ENCODE data around the gene GPC3. TPM values are rescaled to one million over a fixed set of nuclear protein-coding genes. Genes with fewer than 3 reads are reported as not detected.

GPC3 gene
- total RNA-seq, 1 donor from 2014 or later, result not detected

DNA sequence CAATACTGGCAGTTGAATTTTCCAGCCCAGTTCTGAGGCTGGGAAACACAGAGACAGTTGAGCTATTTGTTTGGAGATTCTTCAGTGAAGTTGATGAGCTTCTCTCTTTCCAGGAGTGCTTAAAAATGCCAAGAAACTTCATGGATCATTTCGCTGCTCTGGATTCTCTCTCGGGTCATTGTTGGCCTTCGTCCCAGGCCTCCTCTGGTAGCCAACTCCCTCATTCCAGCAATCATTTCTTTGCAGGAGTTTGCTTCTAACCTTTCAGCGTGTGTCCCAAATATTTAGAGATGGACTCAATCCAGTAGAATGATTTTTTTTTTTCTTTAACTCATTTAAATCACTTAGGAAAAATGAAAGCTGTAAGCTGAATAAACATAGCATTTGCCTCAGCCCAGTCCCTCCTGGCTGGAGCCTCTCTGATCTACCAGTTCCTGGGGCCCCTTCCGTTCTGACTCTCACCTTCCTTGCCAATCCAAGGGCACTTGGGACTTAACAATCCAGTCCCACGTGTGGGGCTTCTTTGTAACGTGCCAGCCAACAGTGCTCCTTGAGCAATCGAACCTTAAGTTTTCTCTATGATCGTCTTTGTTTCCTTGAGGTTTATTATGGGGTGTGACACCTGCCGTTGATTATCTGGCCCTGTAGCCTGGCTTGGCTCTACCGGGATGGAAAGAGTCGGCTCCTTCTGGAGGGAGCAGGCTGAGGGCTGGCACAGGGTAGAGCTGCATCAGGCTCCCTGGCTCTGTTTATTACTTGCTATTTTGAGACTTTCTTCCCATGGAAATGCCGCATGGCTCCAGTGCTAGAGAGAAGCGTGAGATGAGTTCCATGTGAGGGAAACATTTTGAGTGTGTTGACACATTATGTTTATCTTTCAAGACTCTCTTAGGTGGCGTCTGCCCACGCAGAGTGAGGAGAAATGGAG lies 489.7 kb downstream of the GPC3 start:
- Mint-ChIP-seq H3K4me1 (no peaks in the 10 kb centered on the region), H3K27ac (no peak overlapping the region), H3K36me3 (ENCODE audit: low read depth) (no peaks in the 10 kb centered on the region), H3K4me3 (no peak overlapping the region), H3K9me3 (no peaks in the 10 kb centered on the region), H3K27me3 (no peaks in the 10 kb centered on the region)
- TF ChIP-seq CTCF (IDR thresholded peaks at IDR 0.05), result no peak
- ChIA-PET POLR2A (no interaction called here), CTCF (no interaction called here)
- no peak for ATAC-seq (ENCODE audit: low read depth)
- no peak for DNase-seq
- intact Hi-C loops (cut with micrococcal nuclease), result no loop called here

GRCh38 chrX:133493366-133493765 lies 492.0 kb downstream of the GPC3 start:
- H3K36me3 Mint-ChIP-seq (ENCODE audit: low read depth), result no peaks in the 10 kb centered on the region
- H3K4me1 Mint-ChIP-seq, result no peaks in the 10 kb centered on the region
- DNase-seq, result no peak
- CTCF ChIA-PET, result no interaction called here
- H3K27ac Mint-ChIP-seq, result no peak overlapping the region
- no peak for TF ChIP-seq CTCF (IDR thresholded peaks at IDR 0.05)
- ATAC-seq (ENCODE audit: low read depth), result no peak
- intact Hi-C loops (cut with micrococcal nuclease), result no loop called here
- POLR2A ChIA-PET, result no interaction called here
- H3K4me3 Mint-ChIP-seq, result no peak overlapping the region
- H3K27me3 Mint-ChIP-seq, result no peaks in the 10 kb centered on the region
- no peaks in the 10 kb centered on the region for H3K9me3 Mint-ChIP-seq

DNA sequence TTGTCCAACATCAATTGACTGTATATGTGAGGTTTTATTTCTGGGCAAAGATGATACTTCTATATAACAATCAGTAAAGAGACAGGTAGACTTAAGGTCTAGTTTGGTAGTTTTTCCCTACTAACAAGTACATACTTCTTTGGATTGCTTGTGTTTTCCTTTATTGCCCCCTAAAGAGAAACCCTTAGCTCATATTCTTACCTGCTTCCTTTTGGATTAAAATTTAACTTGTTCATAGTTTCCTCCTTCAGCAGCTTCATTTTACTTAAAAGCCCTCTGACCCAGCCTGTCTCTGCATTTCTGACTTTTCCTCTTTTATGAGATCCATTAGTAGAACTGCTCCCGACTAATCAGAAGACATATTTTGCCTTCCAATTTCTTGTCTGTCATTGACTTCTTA lies 494.4 kb downstream of the GPC3 start:
- no peaks in the 10 kb centered on the region for H3K9me3 Mint-ChIP-seq
- TF ChIP-seq CTCF (IDR thresholded peaks at IDR 0.05), result no peak
- no peak for DNase-seq
- no peak overlapping the region for H3K4me3 Mint-ChIP-seq
- H3K4me1 Mint-ChIP-seq, result no peaks in the 10 kb centered on the region
- H3K27me3 Mint-ChIP-seq, result no peaks in the 10 kb centered on the region
- intact Hi-C loops (cut with micrococcal nuclease), result no loop called here
- ChIA-PET POLR2A (no interaction called here), CTCF (no interaction called here)
- no peaks in the 10 kb centered on the region for H3K36me3 Mint-ChIP-seq (ENCODE audit: low read depth)
- no peak overlapping the region for H3K27ac Mint-ChIP-seq
- ATAC-seq (ENCODE audit: low read depth), result no peak

Data from activated B cell treated with CpG ODN at 0.5 μM for 24 hours (primary cell).